ENCODE data around the gene FTO. TPM values are rescaled to one million over a fixed set of nuclear protein-coding genes. Genes with fewer than 3 reads are reported as not detected.

The FTO gene
- total RNA-seq, 1 donor from 2014 or later = 75.6 TPM

GRCh38 chr16:53925526-53925925 lies 221.6 kb downstream of the FTO start:
- Histone ChIP-seq H3K27me3 (no peaks in the 10 kb centered on the region), H3K4me3 (no peak overlapping the region), H3K27ac (no peak overlapping the region), H3K4me1 (no peaks in the 10 kb centered on the region), H3K9me3 (no peaks in the 10 kb centered on the region), H3K36me3 (no peaks in the 10 kb centered on the region)
- intact Hi-C loops (cut with DNase I) = no loop called here
- DNase-seq (no peak), ATAC-seq (no peak)
- no peak for TF ChIP-seq CTCF (IDR thresholded peaks at IDR 0.05)

GRCh38 chr16:53926209-53926608 lies 222.3 kb downstream of the FTO start:
- Histone ChIP-seq H3K4me3 (no peak overlapping the region), H3K27me3 (no peaks in the 10 kb centered on the region), H3K9me3 (no peaks in the 10 kb centered on the region), H3K27ac (no peak overlapping the region), H3K4me1 (no peaks in the 10 kb centered on the region), H3K36me3 (no peaks in the 10 kb centered on the region)
- TF ChIP-seq CTCF (IDR thresholded peaks at IDR 0.05) = no peak
- intact Hi-C loops (cut with DNase I) = no loop called here
- DNase-seq (no peak), ATAC-seq (no peak)

- Histone ChIP-seq H3K36me3 (peaks cover 21% of the 10 kb centered on the region), H3K4me1 (no peaks in the 10 kb centered on the region), H3K27me3 (no peaks in the 10 kb centered on the region), H3K9me3 (no peaks in the 10 kb centered on the region), H3K4me3 (no peak overlapping the region), H3K27ac (no peak overlapping the region)
- no peak for DNase-seq
- no peak for ATAC-seq
- intact Hi-C loops (cut with DNase I) = no loop called here
- no peak for TF ChIP-seq CTCF (IDR thresholded peaks at IDR 0.05)
Measured at GRCh38 chr16:53932975-53933374, 229.0 kb downstream of the FTO start.

GRCh38 chr16:53933407-53933806 lies 229.5 kb downstream of the FTO start:
- H3K27me3 ChIP-seq = no peaks in the 10 kb centered on the region
- no peak for TF ChIP-seq CTCF (IDR thresholded peaks at IDR 0.05)
- no peaks in the 10 kb centered on the region for H3K9me3 ChIP-seq
- no peak for DNase-seq
- ATAC-seq = peak; percentile 36
- intact Hi-C loops (cut with DNase I) = no loop called here
- no peak overlapping the region for H3K27ac ChIP-seq
- H3K4me1 ChIP-seq = no peaks in the 10 kb centered on the region
- H3K4me3 ChIP-seq = no peak overlapping the region
- H3K36me3 ChIP-seq = peaks cover 24% of the 10 kb centered on the region

- H3K9me3 ChIP-seq = no peaks in the 10 kb centered on the region
- no peak for DNase-seq
- H3K4me1 ChIP-seq = no peaks in the 10 kb centered on the region
- H3K4me3 ChIP-seq = no peak overlapping the region
- H3K36me3 ChIP-seq = peaks cover 24% of the 10 kb centered on the region
- intact Hi-C loops (cut with DNase I) = no loop called here
- ATAC-seq = no peak
- H3K27me3 ChIP-seq = no peaks in the 10 kb centered on the region
- no peak for TF ChIP-seq CTCF (IDR thresholded peaks at IDR 0.05)
- no peak overlapping the region for H3K27ac ChIP-seq
Measured at GRCh38 chr16:53936052-53936451, 232.1 kb downstream of the FTO start.

- Histone ChIP-seq H3K36me3 (peaks cover 24% of the 10 kb centered on the region), H3K27ac (no peak overlapping the region), H3K4me3 (no peak overlapping the region), H3K9me3 (no peaks in the 10 kb centered on the region), H3K27me3 (no peaks in the 10 kb centered on the region), H3K4me1 (no peaks in the 10 kb centered on the region)
- intact Hi-C loops (cut with DNase I) = no loop called here
- TF ChIP-seq CTCF (IDR thresholded peaks at IDR 0.05) = no peak
- ATAC-seq = no peak
- DNase-seq = no peak
Measured at GRCh38 chr16:53936529-53936928, 232.6 kb downstream of the FTO start.

All from upper lobe of right lung (tissue), 1 donor.